ENCODE data around the gene CCBE1.
"Not testable (repeated sequence)": the region's sequence is repeated elsewhere in the genome, so short reads cannot be mapped to it uniquely, and the experiment has no call there.

CCBE1 gene

DNA sequence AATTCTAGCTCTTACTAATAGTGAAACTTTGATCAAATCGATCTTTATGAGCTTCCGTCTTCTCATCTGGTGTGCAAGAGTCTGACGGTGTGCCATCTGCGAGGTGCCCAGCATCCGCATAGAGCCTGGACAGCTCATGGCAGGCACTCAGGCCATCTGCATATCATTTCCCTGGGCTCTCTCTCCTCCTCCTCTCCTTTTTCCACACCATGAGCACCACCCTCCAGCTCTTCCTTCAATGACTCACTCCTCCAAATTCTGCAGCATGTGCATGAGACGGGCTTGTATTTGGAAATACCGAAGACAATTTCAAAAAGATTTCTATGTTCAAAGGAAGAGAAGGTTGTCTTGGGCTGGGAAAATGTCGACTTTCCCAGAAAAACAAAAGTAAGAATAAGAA, 161.1 kb downstream of the CCBE1 start:
- Mint-ChIP-seq H3K27me3 (ENCODE audit: low read depth) (peaks cover 4% of the 10 kb centered on the region), H3K9me3 (no peaks in the 10 kb centered on the region), H3K4me1 (ENCODE audit: low read depth) (no peaks in the 10 kb centered on the region), H3K4me3 (no peak overlapping the region), H3K27ac (no peak overlapping the region), H3K36me3 (ENCODE audit: low read depth) (no peaks in the 10 kb centered on the region)

DNA sequence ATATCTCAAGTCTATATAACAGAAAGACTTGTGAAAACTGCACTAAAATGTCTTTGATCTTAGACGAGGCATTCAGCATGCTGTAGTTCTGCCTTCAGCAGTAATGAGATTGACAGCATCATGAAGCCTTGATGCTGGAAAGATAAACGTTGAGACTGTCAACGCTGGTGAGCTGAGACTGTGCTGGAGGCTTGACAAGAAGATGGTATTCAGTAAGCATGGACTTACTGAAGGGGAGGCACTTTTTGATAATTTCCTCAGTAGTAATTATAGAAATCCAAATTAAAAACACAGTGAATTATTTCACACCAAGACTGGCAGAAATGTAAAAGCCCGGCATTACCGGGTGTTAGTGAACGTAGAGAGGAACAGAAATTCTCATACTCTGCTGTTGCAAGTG, 162.2 kb downstream of the CCBE1 start:
- H3K27me3 Mint-ChIP-seq (ENCODE audit: low read depth) = peaks cover 4% of the 10 kb centered on the region

DNA sequence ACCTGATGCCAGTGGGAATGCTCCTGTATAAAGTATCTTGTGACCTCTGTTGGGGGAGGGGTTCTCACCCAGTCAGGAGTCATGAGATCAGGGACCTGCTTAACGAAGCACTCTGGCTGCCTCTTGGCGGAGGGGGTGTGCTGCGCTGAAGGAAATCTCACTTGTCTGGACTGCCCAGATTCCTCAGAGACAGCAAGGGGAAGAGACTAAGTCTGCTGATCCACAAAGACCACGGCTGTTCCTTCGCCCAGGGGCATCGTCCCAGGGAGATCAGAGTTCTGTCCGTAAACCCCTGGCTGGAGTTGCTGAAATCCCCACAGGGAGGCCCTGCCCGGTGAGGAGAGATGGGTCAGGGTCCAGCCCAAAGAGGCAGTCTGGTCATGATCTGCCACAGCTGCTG, 168.4 kb downstream of the CCBE1 start:
- peaks cover 4% of the 10 kb centered on the region for H3K27me3 Mint-ChIP-seq (ENCODE audit: low read depth)
- no peaks in the 10 kb centered on the region for H3K4me1 Mint-ChIP-seq (ENCODE audit: low read depth)
- H3K27ac Mint-ChIP-seq = no peak overlapping the region
- no peaks in the 10 kb centered on the region for H3K36me3 Mint-ChIP-seq (ENCODE audit: low read depth)
- no peak overlapping the region for H3K4me3 Mint-ChIP-seq
- no peaks in the 10 kb centered on the region for H3K9me3 Mint-ChIP-seq

More for the DNA sequence above, 162.2 kb downstream of the CCBE1 start:
- Mint-ChIP-seq H3K36me3 (ENCODE audit: low read depth) (no peaks in the 10 kb centered on the region), H3K4me3 (no peak overlapping the region), H3K9me3 (no peaks in the 10 kb centered on the region), H3K27ac (no peak overlapping the region), H3K4me1 (ENCODE audit: low read depth) (no peaks in the 10 kb centered on the region)

DNA sequence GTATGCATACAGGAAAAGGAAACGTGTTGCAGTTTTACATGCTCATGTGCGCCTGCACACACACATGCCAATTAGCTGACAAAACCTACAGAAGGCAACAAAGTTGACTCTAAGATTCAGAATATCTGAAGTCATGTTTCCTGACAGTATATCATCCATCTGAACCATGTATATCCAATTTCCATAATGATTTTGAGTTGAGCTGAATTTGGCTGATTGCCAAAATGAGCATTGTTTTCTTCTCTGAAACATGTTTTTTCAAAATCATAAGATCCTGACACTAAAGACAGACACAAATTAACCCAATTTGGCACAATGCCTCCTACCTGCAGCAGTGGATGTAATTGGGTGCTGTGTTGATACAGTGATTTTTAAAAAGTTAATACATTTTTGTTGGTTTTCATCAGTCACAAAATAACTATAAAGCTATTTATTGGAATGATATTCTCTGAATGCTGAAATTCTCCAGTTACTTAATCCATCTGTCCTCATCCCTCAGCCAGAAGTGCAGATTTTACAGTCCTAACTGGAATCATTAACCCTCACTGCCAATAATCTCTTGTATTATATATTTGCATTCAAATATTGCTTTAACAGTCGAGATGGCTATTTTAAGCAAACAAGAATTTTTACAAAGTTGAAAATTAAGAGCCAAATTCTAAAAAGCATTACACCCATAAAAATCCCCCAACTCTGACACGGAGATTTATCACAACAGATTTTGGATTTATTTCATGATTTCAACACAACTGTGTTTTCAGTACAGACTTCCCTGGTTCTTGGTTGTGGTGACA, 176.5 kb downstream of the CCBE1 start:
- H3K4me3 Mint-ChIP-seq = no peak overlapping the region
- no peaks in the 10 kb centered on the region for H3K27me3 Mint-ChIP-seq (ENCODE audit: low read depth)
- H3K27ac Mint-ChIP-seq = no peak overlapping the region
- H3K4me1 Mint-ChIP-seq (ENCODE audit: low read depth) = no peaks in the 10 kb centered on the region
- H3K9me3 Mint-ChIP-seq = no peaks in the 10 kb centered on the region
- H3K36me3 Mint-ChIP-seq (ENCODE audit: low read depth) = no peaks in the 10 kb centered on the region

DNA sequence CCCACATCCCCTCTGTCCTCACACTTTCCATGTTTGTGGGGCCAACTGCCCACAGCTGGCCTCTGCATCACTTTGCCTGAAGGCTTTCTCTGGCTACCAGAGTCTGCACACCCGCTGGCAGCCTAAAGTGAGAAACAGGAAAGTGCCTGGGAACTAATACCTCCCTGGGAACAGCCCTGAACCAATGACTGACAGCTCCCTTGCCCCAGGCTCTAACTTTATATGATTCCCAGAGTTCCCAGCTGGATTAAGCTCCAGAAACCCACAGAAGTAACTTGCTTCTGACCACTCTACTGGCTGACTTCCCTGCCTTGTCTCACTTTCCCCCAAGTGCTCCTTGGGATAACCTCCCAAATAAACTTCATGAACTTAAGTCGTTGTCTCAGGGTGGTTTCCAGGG, 178.5 kb downstream of the CCBE1 start:
- Mint-ChIP-seq H3K27ac (no peak overlapping the region), H3K4me1 (ENCODE audit: low read depth) (no peaks in the 10 kb centered on the region), H3K4me3 (no peak overlapping the region), H3K36me3 (ENCODE audit: low read depth) (no peaks in the 10 kb centered on the region), H3K27me3 (ENCODE audit: low read depth) (no peaks in the 10 kb centered on the region), H3K9me3 (no peaks in the 10 kb centered on the region)

DNA sequence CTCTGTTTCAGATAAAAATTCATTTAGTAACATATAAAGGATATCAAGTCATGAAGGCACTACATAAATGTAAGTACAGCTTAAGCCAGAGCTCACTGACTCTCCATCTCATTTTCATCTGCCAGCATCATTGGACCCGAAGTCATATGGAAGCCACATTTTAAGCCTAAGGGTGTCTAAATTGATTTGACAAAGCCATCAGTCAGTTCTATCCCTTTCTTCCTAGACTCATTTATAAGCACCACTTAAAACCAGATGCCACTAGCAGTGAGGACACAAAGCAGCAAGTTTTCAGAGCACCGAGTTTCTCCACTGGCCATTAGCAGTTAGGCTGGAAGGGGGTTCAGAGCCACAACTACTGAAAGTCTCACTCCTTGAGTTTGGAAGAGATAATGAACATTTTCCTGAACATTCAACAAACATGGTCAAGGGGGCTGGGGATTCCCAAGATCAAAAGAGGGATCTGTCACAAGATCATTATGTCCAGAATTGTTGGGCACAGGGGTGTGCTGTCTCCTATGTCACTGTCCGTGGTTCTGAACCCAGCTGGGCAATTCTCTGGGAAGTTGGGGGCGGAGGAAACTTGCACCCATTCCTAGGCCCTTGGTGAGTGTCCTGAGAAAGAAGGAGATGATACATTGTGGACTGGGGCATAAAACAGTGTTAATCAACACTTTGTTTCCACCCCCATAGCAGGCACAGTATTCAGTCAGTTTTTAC, 179.6 kb downstream of the CCBE1 start:
- no peaks in the 10 kb centered on the region for H3K4me1 Mint-ChIP-seq (ENCODE audit: low read depth)
- H3K4me3 Mint-ChIP-seq = no peak overlapping the region
- no peaks in the 10 kb centered on the region for H3K9me3 Mint-ChIP-seq
- H3K27me3 Mint-ChIP-seq (ENCODE audit: low read depth) = no peaks in the 10 kb centered on the region
- H3K36me3 Mint-ChIP-seq (ENCODE audit: low read depth) = no peaks in the 10 kb centered on the region
- no peak overlapping the region for H3K27ac Mint-ChIP-seq

DNA sequence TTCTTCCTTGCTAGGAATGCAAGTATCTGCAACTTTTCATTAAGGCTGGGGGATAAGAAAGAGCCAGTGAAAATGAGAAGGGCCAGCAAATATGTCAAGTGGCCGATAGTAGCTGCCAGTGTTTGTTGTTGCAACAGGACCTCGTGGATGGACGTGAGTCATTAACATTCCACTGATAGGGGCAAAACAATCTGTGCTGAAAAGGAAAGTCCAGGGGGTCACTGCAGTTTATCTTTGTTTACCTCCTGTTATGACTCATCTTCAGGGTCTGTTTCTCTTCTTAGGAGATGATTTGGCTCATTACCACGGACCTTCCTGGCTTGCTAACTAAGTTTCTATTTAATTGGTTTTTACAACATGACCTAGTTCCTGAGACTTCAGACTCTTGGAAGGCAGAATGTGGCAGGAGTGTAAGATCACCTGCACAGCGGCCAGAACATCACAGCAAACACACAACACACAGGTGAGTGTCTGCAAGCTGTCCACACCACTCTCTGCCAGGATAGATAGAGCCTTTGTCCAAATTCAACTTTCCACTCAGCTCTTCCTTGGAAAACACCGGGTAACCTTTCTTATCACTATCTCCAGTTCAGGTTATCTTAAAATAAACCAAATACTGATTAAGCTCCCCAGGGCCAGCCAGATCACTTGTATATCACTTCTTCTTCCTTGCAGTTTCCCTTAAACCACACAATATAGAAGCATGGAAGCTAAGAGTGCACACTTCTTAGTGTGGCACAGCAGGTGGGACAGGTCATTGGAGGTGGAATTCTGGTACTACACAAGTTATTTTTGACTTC, 180.7 kb downstream of the CCBE1 start:
- Mint-ChIP-seq H3K27ac (no peak overlapping the region), H3K4me1 (ENCODE audit: low read depth) (no peaks in the 10 kb centered on the region), H3K9me3 (no peaks in the 10 kb centered on the region), H3K4me3 (no peak overlapping the region), H3K27me3 (ENCODE audit: low read depth) (no peaks in the 10 kb centered on the region), H3K36me3 (ENCODE audit: low read depth) (no peaks in the 10 kb centered on the region)

DNA sequence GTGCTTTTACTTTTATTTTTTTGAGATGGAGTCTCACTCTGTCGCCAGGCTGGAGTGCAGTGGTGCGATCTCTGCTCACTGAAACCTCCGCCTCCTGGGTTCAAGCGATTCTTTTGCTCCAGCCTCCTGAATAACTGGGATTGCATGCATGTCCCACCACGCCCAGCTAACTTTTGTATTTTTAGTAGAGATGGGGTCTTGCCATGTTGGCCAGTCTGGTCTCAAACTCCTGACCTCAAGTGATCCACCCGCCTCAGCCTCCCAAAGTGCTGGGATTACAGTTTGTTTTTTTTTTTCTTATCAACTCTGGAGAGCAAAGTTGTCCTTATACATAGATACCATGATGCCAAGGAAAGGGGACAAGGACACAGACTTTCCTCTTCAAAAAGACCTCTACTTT, 181.3 kb downstream of the CCBE1 start:
- not testable (repeated sequence) for H3K27me3 Mint-ChIP-seq (ENCODE audit: low read depth); H3K36me3 Mint-ChIP-seq (ENCODE audit: low read depth); H3K4me1 Mint-ChIP-seq (ENCODE audit: low read depth); H3K9me3 Mint-ChIP-seq; H3K4me3 Mint-ChIP-seq; H3K27ac Mint-ChIP-seq

DNA sequence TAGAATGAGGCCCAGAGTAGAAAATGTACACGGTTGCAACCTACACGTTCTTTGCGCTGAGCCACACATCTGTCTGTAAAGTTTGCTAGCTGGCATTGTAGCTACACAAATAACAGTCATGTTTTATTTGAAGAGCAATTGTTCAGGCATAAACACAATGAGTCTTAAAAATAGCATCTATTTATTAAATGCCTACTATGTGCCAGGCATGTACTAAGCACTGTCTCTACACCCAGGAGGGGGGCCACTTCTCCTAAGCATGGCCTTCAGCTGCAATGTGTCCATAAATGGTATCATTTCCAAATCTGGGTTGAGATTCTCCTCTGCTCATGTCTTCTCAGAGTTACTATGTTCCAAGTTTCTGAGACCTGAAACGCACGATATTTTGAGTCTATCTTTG, 182.1 kb downstream of the CCBE1 start:
- no peak overlapping the region for H3K4me3 Mint-ChIP-seq
- H3K9me3 Mint-ChIP-seq = no peaks in the 10 kb centered on the region
- no peaks in the 10 kb centered on the region for H3K4me1 Mint-ChIP-seq (ENCODE audit: low read depth)
- no peaks in the 10 kb centered on the region for H3K27me3 Mint-ChIP-seq (ENCODE audit: low read depth)
- no peaks in the 10 kb centered on the region for H3K36me3 Mint-ChIP-seq (ENCODE audit: low read depth)
- no peak overlapping the region for H3K27ac Mint-ChIP-seq

DNA sequence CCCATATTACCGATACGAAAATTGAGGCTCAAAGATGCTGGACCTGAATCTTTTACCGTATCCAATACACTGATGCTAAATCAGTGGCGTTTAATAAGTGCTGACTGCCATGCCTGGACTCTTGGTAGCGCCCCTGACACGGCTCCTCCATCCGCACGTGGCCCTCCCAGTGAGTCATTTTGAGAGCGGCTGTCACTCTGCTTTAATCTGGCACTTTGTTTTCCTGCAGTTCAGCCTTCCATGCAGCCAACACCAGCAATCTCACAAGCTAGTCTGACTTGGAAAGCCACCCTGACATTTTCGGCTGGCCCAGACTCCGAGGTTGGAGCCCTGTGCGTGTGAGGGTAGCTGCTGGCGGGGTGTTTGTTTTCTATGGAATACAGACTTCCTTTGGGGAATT, 183.0 kb downstream of the CCBE1 start:
- Mint-ChIP-seq H3K4me1 (ENCODE audit: low read depth) (no peaks in the 10 kb centered on the region), H3K36me3 (ENCODE audit: low read depth) (no peaks in the 10 kb centered on the region), H3K27me3 (ENCODE audit: low read depth) (no peaks in the 10 kb centered on the region), H3K4me3 (no peak overlapping the region), H3K27ac (no peak overlapping the region), H3K9me3 (no peaks in the 10 kb centered on the region)

DNA sequence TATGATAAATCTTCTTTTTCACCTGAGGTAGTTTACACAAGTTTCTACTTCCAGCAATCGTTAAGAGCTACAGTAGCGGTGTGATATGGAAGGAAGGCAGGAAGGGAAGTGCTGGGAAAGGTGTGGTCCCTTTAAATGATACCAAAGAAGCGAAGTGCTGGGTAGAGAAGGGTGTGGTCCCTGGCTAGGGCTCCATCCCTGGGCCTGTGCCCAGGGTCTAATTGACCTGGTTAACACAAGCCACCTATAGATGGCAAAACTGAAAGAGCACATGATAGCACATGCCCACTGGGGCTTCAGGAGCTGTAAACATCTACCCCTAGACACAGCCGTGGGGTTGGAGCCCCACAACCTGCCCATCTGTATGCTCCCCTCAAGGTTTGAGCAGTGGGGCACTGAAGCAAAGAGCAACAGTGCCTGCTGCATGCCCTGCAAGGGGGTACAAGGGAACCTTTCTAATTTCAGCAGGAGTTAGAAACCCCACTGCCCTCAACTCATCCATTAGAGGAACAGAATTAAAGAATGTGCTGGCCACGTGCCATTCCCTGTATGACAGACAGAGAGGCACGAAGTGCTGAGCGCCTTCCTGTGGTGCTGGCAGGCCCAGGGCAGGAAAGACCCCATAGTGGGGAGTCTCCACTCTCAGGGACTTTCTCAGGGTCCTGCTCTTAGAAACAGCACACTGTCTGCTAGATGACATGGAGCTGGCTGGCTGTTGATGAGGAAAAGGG, 185.0 kb downstream of the CCBE1 start:
- Mint-ChIP-seq H3K27me3 (ENCODE audit: low read depth) (no peaks in the 10 kb centered on the region), H3K4me3 (no peak overlapping the region), H3K9me3 (no peaks in the 10 kb centered on the region), H3K27ac (no peak overlapping the region), H3K4me1 (ENCODE audit: low read depth) (no peaks in the 10 kb centered on the region), H3K36me3 (ENCODE audit: low read depth) (no peaks in the 10 kb centered on the region)

DNA sequence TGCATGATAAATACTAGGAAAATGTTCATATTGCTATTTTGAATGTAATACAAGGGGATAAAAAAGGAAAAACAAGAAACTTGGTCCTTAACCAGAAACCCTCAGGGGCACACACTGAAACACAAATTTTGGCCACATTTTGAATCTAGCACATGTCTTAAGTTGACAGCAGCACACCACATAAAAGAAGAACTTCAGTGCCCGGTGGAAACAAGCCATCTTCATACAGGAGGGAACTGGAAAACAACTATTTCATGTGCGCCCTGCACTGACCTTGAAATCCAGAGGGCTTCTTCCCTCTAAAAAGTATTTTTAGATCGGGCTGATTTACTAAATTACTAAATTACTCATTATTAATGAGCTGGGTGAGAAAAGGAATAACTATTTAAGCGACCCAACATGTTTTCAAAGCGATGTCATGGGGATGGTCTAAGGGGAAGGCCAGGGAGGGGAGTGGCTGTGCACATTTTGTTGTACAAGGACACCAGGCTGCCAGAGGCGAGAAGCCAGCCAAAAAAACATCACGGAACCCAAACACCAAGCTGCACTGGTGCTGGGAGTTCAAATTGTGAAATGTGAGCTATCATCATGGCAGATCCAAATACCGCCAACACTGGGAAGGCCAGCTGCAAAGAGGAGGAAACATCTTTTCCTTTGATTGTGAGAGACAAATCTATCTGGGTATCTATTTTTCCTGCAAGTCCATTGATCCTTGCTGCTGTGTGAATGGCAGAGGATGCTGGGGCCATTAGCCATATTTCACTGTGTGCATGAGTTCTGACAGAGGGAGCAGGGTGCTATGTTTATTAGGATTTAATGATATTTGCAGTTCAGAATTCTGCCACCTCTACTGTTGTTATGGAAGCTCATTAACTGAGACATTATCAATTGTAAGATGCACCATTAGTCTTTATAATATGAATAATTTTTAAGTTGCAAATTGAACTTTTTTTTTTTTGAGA, 187.5 kb downstream of the CCBE1 start:
- H3K9me3 Mint-ChIP-seq = no peaks in the 10 kb centered on the region
- H3K4me1 Mint-ChIP-seq (ENCODE audit: low read depth) = no peaks in the 10 kb centered on the region
- H3K27ac Mint-ChIP-seq = no peak overlapping the region
- H3K27me3 Mint-ChIP-seq (ENCODE audit: low read depth) = no peaks in the 10 kb centered on the region
- no peaks in the 10 kb centered on the region for H3K36me3 Mint-ChIP-seq (ENCODE audit: low read depth)
- no peak overlapping the region for H3K4me3 Mint-ChIP-seq

DNA sequence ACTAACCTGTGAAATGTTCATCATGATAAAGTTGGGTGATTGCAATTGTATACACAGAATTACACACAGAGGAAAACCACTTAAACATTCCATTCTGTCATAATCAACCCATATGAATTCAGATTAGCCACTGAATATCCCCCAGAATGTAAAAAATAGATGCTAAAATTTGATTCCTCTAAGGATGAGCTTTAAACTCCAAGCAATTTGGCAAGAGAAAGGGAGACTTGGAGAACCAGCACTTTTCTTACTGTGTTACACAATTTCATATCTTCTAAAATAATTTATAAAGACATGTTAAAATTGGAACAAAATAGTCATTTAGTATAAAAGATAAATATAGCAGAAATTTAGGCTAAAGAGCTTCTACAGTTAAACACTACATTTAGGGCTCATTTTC, 191.9 kb downstream of the CCBE1 start:
- Mint-ChIP-seq H3K9me3 (no peaks in the 10 kb centered on the region), H3K4me1 (ENCODE audit: low read depth) (no peaks in the 10 kb centered on the region), H3K4me3 (no peak overlapping the region), H3K27me3 (ENCODE audit: low read depth) (no peaks in the 10 kb centered on the region), H3K36me3 (ENCODE audit: low read depth) (no peaks in the 10 kb centered on the region), H3K27ac (no peak overlapping the region)

Data from T-helper 1 cell treated with Interleukin-12 subunit alpha and Interleukin-12 subunit beta and Interleukin-4 antibody, amounts not matched to agents 30 μg/mL and 1 μg/mL, for 36 hours (primary cell).